ENCODE data around the gene GRIK4.

The GRIK4 gene

DNA sequence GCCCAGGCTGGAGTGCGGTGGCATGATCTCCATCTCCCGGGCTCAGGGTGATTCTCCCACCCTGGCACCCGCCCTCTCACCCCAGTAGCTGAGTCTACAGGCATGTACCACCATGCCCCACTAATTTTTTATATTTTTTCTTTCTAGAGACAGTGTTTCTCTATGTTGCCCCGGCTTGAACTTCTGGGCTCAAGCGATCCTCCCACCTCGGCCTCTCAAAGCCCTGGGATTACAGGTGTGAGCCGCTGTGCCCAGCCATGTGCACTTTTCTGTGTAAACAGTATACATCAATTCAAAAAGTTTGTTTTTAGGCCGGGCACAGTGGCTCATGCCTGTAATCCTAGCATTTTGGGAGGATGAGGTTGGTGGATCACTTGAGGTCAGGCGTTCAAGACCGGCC, 14.7 kb downstream of the GRIK4 start:
- no peak for DNase-seq

GRCh38 chr11:120527111-120527761, 15.7 kb downstream of the GRIK4 start:
- DNase-seq = no peak

DNA sequence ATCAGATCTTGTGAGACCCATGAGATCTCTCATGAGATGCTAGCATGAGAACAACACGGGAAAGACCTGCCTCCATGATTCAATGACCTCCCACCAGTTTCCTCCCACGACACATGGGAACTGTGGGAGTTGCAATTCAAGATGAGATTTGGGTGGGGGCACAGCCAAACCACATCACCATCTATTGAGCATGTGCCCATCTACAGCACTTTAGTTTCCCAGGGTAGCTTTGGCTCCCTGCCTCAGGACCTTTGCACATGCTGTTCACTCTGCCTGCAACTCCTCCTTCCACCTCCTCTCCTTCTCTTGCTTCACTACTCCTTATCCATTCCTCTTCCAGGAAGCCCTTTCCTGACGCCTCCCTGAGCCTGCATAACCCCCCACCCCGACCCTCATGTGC, 17.2 kb downstream of the GRIK4 start:
- no peak for DNase-seq

DNA sequence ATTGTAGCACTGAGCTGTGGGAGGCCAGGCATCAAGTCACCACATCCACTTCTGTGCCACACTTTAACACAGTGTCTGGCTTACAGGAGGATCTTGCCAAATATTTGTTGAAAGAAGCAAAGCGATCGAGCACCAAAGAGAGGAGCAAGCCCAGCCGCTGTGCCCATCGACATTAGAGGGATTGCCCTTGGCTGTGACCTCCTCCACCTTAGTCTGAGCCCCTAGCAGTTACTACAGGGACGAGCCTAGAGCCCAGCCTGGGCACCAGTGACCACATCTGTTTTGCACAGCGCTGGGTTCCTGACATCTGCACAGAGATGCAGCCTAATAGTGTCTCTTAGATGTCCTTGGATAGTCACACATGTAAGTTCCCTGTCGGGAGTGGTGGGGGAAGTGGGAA, 17.7 kb downstream of the GRIK4 start:
- DNase-seq = no peak

DNA sequence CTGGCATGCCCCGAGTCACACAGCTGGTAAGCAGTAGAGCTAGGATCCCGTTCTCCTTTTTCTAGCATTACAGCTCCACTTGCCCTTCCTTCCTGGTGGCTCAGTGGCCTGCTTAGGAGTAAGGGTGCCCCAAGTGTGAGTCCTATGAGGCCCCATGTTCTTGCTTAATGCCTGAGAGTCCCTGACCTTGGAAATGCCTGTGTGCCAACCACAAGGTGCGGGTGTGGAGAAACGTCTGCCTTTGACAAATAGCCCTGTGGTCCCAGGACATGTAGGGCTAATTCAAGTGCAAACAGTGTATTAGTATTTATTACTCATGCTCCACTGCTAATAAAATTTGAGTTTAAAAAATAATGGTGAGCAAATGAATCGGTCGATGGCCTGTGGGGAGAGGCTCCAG, 18.4 kb downstream of the GRIK4 start:
- DNase-seq = no peak

- DNase-seq = no peak
These were observed 20.7 kb downstream of the GRIK4 start for GRCh38 chr11:120532082-120532831.

GRCh38 chr11:120532832-120533196, 21.3 kb downstream of the GRIK4 start:
- no peak for DNase-seq

DNA sequence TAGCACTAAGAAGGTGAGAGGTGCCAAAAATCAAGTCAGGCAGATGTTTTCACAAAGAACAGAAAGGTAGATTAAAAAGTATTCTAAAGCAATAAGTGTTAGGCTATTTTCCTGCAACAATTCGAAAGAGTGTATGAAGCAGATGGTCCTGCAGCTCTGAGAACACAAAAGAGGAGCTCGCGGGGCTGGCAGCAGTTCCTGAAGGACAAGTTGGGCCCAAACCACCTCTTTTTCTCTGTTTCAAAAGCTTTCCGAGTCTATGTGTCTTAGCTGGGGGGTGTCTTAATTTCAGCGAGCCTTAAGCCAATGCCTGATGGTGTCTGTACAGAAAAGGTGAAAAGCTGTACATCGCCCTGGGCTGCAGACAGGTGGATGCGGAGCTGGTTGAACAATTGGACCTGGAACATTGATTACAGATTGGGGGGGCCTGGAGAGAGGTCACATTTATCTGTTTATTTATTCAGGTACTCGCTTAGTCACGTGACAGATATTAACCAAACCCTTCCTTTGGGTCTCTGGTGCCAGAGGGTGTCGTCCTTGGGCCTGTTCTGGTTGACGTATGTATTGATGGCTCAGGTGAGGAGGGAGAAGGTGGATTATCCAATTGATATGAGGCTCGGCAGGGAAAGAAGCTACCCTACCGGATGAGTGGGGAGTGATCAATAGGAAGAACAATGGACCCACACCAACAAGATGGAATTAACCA, 24.7 kb downstream of the GRIK4 start:
- DNase-seq = no peak

DNA sequence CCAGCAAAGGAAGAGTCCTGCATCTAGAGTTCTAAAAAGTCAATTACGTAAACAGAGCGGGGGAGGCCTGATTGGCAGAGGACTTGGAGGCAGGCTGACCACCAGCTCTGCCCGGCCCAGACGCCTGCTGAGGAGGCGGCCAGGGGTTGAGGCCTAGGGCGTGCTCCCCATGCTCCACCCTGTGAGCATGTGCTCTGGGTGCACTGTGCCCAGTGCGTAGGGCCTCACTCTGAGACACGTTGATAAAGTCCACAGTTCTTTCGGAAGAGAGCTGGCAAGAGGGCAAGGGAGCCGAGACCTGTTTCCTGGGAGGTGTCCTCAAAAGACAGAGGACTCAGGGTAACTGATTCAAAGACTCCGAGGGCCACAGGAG, 25.2 kb downstream of the GRIK4 start:
- no peak for DNase-seq

- DNase-seq = no peak
These were observed 26.4 kb downstream of the GRIK4 start for GRCh38 chr11:120537996-120538395.

DNA sequence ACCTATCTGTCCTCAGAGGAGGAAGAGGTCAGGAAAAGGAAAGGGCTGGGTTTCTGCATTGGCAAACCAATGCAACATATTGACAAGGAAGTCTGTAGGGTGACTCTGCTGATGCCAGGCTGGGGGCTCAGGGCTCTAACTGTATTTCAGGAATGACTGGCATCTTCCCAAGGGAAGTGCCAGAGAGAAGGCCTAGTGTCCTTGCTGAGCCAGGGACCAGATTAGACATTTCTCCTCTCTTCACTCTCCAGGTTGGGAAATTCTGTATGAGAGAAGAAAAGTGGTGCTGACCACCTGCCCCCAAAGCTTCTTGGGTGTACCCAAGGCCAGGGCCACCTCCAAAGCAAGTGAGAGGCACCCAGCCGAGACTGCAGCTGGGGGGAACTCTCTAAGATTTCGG, 27.2 kb downstream of the GRIK4 start:
- DNase-seq = no peak

- DNase-seq = no peak
These were observed 28.3 kb downstream of the GRIK4 start for GRCh38 chr11:120539667-120540369.

DNA sequence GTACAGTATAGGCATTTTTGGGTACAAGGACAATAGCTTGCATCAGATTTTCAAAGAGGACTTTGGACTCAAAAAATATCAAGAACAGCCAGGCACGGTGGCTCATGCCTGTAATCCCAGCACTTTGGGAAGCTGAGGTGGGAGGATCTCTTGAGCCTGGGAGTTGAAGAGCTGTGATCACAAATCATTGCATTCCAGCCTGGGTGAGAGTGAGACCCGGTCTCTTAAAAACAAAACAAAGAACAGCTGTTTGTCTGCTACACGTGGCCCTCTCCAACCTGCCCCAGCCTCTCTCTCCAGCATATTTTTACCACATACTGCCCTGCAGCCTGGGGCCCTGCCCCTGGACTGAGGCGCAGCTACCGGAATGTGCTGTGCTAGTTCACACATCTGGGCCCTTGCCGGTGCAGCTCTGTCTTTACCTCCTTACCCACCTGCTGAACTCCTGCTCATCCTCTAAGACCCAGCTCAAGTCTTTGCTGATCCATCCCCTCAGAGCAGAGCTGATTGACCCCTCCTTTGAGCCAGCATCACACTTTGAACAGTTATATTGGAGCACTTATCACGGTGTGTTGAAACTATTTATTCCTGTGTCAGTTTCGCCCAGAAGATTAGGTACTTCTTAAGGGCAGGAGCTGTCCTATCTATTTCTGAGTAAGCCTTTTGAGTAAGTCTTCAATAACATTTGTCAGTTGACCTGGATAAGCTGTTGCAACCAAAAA, 29.4 kb downstream of the GRIK4 start:
- DNase-seq = no peak

- no peak for DNase-seq
These were observed 32.1 kb downstream of the GRIK4 start for GRCh38 chr11:120543521-120544215.

GRCh38 chr11:120545813-120546212, 34.3 kb downstream of the GRIK4 start:
- no peak for DNase-seq

DNA sequence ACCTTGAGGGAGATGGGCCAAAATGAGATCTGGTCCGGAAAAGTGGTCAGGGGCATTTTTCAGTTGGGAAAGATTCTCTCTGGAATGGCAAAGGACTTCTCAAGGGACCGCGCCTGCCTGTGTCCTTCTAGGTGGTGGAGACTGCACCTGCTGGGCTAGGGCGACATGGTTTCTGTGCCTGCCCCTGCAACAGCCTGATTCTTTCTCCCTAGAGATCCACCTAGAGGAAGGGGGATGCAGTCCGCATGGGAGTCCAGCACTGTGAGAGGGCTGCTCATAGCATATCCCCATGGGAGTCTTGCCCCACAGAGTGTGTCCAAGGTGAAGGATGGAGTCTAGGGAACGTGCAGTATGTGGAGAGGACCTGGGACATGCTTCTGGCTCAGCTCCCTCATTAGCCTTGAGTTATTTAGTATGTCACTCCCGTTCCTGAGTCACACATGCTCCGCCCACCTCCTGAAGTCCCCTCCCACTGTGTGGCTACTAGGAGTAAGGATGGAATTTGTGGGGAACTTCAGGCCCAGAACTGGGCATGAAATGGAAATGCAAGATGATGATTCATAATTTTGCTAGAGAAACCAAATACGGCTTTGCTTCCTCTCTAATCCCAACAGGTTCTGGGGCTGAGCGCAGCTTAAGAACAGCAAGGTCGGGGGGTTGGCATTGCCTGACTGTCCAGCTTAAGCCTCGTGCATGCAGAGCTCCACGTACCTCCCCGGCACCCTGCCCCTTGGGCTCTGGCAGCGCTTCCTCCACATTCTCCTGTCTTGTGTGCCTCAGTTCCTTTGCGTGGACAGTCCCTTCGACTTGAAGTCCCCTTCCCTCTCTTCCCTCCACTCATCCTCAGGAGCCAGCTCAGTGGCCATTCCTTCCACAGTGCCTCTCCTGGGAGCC, 35.0 kb downstream of the GRIK4 start:
- DNase-seq = no peak

DNA sequence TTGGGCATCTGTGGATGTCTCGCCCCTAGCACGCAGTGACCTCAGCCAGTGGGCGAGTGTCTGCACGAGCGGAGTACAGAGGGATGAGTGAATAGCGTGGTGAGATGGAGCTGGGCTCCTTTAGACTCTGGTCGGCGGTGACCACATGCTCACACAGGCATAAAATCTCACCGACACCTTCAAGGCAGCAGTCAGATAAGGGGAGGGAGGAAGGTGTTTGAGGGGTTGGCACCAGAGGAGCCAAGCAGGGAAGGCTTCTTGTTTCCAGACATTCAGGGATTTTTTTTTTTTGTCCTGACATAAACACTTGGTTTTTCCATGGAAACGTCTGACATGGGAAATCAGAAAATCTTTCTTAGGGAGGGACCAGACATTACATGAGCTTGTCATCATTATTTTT, 35.8 kb downstream of the GRIK4 start:
- no peak for DNase-seq

- DNase-seq = no peak
These were observed 36.5 kb downstream of the GRIK4 start for GRCh38 chr11:120547811-120548681.

DNA sequence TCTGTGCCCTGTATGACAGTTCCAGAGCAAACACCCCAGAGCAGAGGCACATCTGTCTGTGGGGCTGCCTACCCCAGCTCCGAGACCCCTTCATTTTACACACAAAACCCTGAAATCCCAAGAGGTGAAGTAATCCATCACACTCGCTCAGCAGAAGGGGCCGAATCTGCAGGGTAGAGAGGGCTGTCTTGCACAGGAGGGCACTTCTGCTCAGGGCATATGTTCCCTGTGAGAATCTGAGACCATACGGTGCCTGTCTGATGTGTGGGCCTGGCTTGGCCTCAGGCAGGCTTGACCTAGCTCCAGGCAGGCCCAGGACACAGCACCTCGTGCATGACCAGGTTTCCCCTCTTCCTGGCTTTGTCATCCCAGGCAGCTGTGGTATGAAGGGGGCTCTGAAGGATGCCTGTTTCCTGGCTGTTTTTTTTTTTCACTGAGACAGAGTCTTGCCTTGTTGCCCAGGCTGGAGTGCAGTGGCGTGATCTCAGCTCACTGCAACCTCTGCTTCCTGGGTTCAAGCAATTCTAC, 37.2 kb downstream of the GRIK4 start:
- no peak for DNase-seq

GRCh38 chr11:120549346-120549745, 37.8 kb downstream of the GRIK4 start:
- no peak for DNase-seq
